ENCODE data around the gene FUT2. TPM values are rescaled to one million over a fixed set of nuclear protein-coding genes. Genes with fewer than 3 reads are reported as not detected.
"Not testable (repeated sequence)": the region's sequence is repeated elsewhere in the genome, so short reads cannot be mapped to it uniquely, and the experiment has no call there.

Gene FUT2
- total RNA-seq, 1 donor from 2014 or later: not detected

DNA sequence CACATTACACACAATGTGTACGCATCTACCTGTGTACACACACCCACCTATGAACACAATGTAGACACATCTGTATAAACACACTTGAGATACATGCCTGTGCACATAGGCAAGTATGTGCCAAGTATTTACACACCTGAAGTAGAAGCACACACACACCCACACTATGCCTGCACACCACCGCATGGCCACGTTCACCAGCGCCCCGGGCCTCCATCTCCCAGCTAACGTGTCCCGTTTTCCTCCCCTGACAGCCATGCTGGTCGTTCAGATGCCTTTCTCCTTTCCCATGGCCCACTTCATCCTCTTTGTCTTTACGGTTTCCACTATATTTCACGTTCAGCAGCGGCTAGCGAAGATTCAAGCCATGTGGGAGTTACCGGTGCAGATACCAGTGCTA lies 6.9 kb downstream of the FUT2 start:
- DNase-seq: no peak

DNA sequence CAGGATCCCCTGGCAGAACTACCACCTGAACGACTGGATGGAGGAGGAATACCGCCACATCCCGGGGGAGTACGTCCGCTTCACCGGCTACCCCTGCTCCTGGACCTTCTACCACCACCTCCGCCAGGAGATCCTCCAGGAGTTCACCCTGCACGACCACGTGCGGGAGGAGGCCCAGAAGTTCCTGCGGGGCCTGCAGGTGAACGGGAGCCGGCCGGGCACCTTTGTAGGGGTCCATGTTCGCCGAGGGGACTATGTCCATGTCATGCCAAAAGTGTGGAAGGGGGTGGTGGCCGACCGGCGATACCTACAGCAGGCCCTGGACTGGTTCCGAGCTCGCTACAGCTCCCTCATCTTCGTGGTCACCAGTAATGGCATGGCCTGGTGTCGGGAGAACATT lies 7.5 kb downstream of the FUT2 start:
- DNase-seq: no peak

DNA sequence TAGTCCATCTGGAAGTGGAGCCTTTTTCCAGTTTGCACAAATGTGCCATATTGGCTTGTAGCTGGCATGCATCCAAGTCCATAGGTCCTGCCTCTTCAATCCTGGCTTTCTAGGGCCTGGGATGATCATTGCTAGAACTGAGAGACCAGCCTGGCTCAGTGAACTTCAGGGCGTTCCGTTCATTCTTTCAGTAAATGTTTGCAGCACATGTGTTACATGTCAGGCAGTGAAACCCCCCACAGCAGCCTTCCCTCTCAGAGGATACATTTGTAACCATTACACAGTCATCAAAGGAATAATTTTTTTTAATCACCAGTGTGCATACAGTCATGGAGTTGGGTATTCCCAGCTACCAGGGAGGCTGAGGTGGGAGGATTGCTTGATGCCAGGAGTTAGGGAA lies 9.7 kb downstream of the FUT2 start:
- no peak for DNase-seq

DNA sequence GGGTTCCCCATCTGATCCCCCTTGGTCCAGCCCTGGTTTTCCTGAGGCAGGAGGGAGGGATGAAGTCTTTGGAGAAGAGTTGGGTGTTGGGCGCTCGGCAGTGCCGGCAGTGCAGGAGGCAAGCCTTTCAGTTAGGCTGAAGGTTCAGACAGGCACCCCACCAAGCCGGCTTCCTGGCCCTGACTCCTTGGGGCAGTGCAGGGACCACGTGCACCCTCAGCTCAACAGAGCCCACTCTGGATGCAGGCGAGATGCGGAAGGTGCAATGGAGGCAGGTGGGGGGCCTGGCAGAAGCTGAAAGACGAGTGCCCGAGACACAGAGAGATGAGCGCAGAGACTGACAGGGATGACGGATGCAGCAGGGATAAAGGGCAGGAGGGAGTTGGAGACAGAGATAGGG lies 12.7 kb downstream of the FUT2 start:
- no peak for DNase-seq

DNA sequence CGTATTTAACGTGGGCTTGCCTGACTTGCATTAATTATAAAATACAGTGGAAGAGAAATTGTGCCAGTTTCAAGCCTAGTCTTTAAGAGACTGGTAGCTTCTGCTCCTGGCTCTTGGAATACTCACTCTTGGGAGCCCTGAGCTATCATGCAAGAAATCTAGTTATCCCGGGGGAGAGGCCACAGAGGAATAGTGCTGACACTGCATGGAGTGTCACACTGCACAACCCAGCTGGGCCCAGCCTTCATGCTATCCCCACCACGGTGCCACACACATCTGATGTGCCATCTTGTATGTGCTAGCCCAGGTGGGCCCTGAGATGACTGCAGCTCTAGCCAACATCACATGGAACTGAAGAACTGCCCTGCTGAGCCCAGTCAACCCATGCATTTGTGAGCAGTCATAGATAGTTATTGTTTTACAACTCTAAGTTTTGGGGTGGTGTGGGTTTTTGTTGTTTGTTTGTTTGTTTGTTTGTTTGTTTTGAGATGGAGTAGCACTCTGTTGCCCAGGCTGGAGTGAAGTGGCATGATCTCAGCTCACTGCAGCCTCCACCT lies 15.4 kb downstream of the FUT2 start:
- DNase-seq: no peak

DNA sequence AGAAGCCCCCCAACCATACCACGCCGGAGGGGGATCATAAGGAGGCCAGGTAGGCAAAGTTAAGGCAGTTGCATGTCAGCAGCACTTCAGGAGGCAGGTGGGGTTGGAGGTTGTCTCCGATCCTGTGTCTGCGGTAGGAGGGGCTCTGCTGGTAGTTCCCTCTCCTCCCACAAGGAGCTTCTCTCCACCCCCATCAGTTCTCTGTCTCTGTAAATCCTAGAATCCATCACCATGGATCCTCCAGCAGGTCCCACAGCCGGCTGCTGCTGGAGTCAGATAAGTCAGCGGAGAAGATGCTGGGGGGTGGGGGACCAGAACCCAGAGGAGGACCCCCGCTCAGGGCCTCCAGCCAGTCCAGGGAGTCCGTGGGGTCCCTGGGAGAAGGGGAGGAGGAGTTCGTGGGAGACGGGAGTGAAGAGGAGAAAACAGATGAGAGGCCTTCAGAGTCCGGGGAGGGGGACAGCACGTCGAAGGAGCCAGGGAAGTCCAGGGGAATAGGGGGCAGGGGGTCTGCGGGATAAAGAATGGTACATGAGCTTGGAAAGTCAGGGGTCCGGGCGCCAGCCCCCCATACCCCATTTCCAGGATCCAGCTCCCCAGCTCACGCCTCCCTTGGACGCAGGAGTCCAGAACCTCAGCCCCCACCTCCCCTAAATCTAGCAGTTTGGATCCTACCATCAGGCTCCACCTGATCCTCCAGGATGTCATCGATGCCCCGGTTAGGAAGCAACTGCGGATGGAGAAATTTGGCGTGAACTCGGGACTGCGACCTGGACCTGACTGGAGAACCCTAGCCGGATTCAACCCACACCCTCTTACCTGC lies 17.5 kb downstream of the FUT2 start:
- DNase-seq: no peak

DNA sequence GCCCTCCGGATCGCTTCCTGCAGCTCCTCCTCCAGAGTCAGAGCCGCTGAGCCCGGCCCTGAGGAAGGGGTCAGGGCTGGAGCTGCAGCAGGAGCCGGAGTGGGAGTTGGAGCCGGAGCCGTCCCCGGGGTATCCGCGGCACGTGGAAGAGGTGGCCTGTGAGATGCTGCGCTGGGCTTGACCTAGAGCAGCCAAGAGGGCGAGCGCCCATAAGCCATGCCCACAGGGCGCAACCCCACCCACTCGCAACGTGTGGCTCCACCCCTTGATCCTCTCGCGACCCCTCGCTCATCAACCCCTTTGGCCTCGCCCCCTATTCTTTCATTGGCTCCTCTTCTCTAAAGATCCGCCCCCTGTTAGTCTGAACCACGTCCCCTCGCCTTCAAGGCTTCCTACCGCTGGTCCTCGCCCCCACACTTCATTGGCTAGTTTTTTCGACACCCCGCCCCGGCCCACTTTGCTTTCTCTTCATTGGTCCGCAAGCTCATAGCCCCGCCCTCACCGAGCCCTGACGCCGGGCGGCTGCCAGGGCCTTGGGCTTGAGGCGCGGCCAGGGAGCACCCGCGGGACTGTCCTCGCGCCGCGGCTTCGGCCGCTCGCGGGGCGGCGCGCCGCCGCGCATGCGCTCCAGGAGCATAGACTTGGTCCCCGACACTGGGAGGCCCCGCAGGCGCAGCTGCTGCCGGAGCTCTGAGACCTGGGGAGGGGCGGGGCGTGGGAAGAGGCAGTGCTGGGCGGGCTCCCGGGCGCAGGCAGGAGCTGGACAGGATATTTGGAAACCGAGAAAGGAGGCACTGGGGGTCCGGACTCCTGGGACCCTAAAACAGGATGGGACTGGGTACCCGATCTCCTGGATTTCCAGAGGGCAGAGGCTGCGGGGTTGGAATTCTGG lies 18.3 kb downstream of the FUT2 start:
- DNase-seq: peak; percentile 100

DNA sequence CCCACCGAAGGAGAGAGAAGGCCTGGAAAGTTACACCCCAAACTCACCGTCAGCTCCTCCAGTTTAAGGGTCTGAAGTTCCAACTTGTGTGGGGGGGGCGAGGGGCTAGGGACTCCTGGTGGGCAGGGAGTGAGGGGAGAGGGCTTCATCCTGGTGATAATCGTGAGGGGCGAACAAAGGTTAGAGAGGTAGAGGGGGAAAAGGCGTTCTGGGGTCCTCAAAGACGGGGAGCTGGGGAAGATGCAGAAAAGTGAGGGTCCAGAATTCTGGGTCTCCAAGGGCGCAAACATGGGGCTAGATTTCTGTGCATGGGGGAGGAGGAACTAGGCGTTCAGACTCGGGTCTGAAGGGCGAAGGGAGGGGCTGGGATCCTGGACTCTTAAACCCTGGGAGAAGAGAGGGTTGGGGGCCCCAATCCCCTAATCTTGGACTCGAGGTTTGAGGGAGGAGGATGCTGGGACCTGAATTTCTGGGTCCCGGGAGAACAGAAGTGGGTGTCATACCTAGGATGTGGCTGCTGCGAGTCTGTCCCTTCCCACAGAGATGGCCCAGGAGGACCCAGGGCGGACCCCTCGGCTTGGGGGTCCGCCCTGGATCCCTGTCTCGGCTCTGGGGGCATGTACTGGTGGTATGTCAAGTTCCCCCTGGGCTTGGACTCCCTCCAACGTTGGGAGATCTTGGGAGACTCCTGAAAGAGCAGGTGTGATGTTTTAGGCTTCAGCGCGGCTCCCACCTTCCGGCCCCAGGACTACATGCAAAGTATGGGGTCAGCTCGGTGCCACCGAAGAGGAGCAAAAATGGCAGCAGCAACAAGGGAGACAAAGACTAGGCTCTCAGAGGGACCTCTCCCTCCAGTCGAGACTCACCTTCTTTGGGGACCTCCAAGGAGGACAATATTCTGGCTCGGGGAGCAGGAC lies 19.2 kb downstream of the FUT2 start:
- DNase-seq: no peak

DNA sequence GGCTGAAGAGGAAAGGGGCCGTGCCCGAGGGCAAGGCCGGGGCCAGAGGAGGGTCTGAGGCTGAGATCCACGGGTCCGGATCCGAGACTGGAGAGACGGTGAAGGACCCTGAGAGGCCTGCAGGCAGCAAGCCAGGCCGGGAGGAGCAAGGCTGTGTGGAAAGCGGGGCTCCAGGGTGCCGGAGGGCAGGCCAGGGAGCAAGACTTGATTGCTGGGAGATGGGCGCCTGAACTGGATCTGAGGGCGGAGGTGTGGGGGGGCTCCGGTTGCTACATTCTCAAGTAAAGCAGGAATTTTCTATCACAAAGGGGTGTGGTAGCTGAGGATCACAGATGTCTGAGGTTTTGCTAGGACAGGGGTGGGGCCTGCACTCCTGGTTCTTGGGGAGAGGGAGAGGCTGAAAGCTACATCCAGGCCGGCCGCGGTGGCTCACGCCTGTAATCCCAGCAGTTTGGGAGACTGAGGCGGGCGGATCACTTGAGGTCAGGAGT lies 20.0 kb downstream of the FUT2 start:
- DNase-seq: no peak

DNA sequence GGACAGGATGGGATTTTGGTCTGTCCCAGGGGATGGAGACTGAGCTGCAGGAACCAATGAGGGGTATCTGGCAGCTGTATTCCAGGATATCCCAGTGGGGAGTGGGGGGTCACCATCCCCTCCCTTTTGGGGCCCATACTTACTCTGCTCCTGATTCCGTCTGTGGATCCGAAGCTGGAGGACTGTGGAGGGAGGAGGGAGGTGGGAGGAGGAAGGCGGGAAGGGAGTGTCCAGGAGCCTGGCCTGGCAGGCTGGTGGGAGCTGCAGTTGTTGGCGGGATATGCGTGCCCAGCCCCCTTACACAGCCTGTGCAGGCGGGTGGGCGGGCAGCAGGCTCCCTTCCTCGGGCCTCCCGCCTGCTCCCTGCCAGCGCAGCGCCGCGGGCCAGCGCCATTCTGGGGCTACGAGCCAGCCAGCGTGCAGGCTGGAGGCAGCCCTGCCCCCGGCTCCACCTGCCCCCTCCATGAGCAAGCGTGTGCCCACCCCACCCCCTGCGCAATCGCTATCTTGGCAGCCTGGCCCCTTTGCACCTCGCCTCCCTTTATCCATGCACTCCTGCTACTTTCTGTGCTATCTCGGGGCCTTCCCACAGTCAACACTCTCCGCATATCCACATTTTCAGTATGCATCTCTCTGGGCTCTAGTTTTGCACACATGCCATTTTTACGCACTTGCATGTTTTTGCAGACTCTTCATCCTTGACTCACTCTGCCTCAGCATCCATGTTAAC lies 21.0 kb downstream of the FUT2 start:
- peak; percentile 73 for DNase-seq

DNA sequence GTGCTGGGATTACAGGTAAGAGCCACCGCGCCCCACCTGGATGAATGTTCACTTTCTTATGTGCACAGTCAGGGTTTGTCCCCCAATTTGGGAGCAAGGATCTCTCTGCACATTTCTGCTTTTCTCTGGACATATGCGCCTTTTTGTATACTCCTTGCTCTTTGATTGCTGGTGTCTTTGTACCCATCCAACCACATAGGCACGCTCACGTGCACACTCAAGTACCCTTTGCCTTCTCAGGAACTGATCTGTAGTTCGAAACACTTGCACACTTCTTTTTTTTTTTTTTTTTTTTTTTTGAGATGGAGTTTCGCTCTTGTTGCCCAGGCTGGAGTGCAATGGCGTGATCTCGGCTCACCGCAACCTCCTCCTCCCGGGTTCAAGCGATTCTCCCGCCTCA lies 22.3 kb downstream of the FUT2 start:
- DNase-seq: not testable (repeated sequence)

DNA sequence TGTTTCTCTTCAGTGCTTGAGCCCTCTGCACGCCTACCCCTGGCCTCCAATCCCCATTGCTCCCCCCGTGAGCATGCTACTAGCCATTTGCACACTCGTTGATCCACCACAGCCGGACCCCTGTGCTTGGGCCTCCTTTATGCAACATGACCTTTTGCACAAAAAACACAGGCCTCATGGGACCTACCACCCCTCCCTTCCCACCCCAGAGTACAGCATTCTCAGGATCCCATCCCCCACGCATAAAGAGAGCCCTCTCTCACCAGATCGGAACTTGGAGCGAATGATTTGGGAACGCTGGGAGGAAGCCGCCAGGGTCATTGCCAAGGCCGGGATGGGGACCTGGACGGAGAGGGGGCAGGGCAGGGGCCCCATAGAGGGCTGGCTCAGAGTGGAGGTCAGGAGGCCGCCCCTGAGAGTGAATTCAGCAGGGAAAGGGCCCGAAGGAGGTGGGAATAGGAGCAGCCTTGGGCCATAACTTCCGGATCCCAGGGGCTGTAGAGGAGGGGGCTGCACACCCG lies 23.0 kb downstream of the FUT2 start:
- DNase-seq: no peak

DNA sequence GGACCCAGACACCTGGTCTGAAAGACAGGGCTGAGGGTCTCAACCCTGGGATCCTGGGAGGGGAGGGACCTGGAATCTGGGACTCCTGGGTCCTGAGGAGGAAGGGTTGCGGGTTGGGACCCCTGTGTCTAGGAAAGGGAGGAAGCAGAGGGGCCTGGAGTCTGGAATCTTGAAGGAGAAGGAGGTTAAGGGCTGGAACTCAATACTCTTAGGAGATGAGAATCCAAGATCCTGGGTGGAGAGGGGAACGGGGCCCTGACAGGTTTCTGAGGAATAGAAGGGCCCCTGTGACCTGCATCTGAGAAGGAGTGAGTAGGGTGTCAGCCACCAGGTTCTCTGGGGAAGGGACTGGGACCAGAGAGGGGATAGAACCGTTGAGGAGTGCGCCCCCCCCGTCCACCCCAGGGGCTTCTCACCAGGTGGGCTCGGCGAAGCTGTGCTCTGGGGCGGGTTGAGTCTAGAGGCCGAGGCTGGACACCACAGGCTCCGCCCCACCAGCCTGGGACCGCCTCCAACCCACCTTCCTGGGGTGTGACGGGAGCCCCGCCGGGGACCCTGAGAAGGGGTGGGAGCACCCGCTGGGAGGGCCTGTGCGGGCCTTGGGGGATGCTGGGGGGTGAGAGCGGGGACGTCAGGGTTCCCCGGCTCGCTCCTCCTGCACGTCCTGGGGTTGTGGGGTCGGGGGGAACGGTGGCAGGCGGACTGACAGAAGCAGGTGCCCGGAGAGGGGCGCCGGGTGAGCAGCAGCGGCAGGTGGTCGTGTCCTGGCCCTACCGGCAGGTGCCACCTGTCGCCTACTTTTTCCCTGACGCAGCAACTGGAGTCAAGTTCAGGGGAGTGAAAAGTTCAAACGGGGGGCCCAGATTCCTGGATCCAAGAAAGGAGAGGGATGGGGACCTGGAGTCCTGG lies 23.7 kb downstream of the FUT2 start, which contains the start of gene MAMSTR:
Gene MAMSTR (minus strand): TSS at position 463 of the 909 bp plus-strand sequence. CDS start 694 bp downstream, outside the sequence.
- DNase-seq: no peak

DNA sequence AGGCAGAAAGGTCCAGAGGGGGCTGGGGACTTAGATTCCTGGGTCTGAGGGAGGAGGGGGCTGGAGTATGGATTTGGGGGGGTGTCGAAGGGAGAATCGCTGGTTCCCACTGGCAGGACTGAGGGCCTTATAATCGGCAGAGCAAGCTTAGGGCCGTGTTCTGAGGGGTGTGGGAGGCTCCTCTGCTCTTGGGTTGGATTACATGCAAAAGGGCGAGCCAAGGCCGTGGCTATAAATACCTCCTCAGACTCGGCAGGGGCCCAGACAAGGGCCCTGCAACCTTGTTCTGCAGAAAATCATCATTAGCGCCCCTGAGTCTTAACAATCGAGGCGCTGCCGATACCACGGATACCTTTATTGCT lies 24.5 kb downstream of the FUT2 start:
- no peak for DNase-seq

DNA sequence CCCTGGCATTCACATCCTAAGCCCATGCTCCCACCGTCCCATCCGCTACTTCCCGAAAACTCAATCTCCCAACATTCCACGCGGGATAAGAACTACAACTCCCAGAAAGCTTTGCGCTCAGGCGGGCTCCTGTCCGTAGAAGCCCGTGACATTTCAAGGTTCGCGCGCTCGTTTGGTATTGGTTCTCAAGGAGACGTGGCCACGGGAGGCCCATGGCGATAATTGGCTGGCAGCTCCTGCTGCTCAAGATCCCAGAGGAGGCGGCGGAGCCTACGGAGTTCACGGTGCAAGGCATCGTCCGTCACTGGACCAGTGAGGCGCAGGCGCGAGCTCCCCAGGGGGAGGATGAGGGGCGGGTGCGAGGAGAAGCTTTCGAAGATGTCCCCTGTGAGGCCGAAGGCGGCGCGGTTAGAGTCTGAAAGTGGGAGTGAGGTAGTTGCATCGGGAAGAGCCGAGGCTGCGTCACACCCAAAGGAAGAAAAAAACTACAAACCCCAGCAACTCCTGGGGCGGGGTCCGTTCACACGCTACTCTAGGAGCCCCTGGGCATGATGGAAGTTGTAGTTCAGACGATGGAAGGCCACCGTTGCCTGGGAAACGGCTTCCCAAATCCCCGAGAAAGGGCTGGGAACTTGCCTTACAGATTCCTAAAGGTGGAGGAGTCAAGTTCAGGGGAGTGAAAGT lies 25.0 kb downstream of the FUT2 start:
- DNase-seq: peak; percentile 98

DNA sequence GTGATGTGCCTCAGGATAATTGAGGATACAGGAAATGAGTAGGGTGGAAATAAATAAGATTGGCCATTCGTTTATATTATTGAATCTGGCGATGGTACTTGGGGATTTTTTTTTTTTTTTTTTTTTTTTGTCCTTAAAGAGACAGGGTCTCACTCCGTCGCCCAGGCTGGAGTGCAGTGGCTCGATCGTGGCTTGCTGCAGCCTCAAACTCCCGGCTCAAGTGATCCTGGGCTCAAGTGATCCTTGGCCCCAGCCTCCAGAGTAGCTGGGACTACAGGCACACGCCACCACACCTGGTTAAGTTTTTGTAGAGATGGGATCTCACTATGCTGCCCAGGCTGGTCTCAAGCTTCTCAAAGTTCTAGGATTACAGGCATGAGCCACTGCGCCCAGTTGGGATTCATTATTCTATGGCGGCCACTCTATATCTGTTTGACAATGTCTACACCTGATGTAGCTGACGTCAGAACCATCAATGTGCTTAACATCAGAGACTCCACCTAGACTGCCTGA lies 26.5 kb downstream of the FUT2 start:
- no peak for DNase-seq

DNA sequence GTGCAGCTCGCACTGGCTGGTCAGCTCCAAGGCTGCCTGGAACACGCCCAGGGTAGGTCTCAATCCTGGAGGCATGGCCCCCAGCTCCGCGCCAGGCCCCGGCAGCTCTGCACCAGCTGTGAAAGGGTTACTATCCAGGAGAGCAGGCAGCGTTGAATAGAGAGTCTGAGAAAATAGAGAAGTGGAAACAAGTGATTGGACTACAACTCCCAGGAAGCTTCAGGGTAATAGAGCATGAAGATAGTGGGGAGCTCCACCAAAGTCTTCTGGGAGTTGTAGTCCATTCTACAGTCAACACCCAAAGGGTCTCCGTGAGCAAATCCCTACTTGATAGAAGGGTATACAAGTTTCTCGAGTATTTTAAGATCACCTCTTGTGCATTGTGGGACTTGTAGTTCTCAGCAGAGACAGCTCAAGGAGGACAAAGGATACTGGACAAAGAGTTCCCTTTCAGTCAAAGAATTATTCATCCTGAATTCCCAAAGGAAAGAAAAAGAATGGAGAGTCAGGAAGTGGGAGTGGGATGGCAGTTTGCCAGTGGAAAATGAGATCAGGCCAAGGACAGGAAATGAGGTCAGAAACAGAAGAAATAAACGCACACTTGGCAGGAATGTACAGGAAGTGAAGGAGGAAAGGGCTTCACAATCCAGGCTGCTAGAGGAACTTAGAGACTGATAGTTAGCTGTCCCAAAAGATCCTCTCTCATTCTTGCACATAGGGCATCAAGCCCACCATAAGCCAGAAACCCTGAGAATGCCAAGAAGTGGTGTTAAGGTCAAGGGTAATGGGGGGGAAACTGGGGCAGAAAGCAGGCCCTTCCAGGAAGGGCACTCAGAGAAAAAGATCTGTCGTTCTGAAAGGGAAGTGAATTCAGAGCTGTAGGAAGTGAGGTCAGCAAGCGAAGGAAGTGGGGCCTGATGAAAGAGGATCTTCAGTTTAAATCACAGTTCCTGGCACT lies 29.3 kb downstream of the FUT2 start:
- DNase-seq: no peak

DNA sequence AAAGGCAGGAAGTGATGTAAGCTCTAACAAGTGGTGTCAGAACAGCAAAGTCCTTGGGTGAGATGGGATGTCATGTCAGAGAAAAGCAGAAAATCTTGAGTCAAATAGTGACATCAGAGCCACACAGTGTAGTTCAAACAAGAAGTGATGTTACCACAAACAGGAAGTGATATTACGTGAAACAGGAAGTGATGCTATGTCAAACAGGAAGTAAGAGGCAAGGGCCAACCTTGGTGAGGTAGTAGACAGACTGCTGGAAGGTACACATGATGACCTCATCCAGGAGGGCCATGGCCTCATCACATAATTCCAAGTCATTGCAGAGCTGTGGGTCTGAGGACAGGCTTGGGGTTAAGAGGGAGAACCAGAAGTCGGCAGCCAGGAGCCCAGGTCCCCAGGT lies 30.8 kb downstream of the FUT2 start:
- DNase-seq: no peak
